NCI-H1694 treated with DMSO at 0.1 percent for 48 hours (cell line): ENCODE results near the gene MARCHF5.
A peak's percentile ranks its signal among the peaks of the same experiment; 100 is the strongest.

Experiments
- DNase-seq: peaks from one replicate; lab custom pipeline; 2025; lab: John Stamatoyannopoulos, UW

Gene MARCHF5

GRCh38 chr10:92290837-92291615, at the start of gene MARCHF5, which contains the start of gene CPEB3:
TSS of gene MARCHF5 (plus strand) at chr10:92291167. CDS start at chr10:92291495, 328 bp downstream.
TSS of gene CPEB3 (minus strand) at chr10:92291078. CDS start at chr10:92240350, 50,728 bp downstream.
- peak; percentile 86 for DNase-seq

GRCh38 chr10:92241501-92241900, 49.5 kb upstream of the MARCHF5 start:
- DNase-seq = no peak

DNA sequence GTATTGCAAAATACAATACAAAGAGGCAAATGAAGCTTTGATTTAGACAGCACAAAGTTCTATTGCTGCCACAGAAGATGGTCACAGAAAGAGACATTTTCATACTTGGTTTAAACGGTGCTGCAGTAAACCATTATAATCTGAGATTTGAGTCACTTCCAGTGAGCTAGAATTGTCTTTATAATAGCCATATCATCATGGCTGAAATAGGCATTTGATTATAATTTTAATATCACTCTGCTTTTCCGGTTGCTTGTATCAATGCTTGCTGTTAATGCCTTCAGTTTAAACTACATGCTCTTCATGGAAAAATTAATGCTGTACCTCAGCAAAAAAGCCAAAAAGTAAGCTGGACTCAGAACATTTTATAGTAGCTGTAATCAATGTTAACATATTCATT, 48.6 kb upstream of the MARCHF5 start:
- DNase-seq = no peak

- DNase-seq = peak; percentile 48
These were observed 47.9 kb upstream of the MARCHF5 start for GRCh38 chr10:92242910-92243671.

- DNase-seq = no peak
These were observed 46.2 kb upstream of the MARCHF5 start for GRCh38 chr10:92244796-92245195.

GRCh38 chr10:92248566-92248965, 42.4 kb upstream of the MARCHF5 start:
- DNase-seq = no peak

DNA sequence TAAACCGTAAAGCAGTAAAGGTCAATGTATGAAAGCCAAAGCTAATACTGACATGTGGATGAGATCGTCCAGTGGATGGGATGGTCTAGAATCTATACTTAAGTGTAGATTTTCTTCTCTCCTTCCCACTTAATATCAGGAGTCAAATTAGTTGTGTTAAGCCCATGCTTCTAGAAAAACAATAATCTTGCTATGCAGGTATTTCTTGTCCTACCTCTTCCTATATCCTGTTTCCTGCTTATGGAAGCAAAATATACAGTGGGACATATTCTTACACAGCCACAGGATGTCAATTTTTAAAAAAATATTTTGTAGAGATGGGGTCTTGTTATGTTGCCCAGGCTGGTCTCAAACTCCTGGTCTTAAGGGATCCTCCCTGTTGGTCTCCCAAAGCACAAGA, 27.6 kb upstream of the MARCHF5 start:
- DNase-seq = no peak

- DNase-seq = no peak
These were observed 26.7 kb upstream of the MARCHF5 start for GRCh38 chr10:92264249-92264648.

DNA sequence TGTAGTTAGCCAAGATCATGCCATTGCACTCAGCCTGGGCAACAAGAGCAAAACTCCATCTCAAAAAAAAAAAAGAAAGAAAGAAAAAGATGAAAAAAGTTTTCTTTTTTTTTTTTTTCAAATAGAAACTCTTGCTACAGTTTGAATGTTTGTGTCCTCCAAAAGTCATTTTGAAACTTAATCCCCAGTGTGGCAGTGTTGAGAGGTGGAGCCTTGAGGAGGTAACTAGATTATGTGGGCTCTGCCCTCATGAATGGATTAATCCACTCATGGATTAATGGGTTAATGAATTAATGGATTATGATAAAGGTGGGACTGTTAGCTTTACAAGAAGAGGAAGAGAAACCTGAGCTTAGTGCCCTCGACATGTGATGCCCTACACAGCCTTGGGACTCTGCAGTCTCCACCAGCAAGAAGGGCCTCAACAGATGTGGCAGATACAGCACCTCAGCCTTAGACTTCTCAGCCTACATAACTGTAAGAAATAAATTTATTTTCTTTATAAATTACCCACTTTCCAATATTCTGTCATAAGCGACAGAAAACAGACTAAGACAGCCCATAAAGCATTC, 25.2 kb upstream of the MARCHF5 start:
- no peak for DNase-seq

DNA sequence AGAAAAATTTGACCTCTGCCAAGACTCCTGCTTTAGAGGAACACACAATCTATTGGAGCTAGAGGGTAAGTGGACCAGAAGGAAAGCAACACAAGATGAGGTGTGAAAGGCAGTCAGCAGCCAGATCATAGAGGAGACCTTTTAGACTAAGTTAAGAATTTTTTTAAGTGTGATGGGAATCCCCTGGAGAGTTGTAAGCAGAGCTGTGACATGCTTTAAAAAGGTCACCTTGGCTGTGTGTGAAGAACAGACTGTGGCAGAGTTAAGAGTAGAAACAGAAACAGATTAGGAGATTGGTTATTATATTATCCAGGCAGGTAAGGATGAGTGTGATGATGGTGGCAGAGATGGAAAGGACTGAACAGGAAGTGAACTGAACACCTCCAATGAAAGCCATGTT, 23.6 kb upstream of the MARCHF5 start:
- DNase-seq = no peak

DNA sequence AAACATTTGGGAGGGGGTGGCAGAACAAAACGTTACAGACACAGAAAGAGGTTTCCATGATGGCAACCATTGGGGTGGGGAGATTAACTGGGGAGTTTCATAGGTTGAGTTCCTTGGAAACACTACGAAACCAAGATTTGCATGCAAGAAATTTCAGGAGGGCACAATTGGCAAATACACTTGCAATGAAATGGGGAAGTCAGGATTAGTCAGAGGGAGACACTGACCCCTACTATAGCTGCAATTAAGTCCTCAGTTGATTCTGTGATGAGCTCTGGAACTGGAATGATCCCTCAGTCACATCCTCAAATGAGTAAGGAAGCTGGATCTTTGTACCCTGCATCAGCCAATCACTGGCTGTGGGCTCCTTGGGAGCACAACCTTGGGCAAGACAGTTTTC, 22.2 kb upstream of the MARCHF5 start:
- DNase-seq = no peak

- DNase-seq = no peak
These were observed 16.9 kb upstream of the MARCHF5 start for GRCh38 chr10:92274071-92274470.

GRCh38 chr10:92278996-92279696, 11.8 kb upstream of the MARCHF5 start:
- no peak for DNase-seq

GRCh38 chr10:92284112-92284704, 6.8 kb upstream of the MARCHF5 start:
- no peak for DNase-seq

DNA sequence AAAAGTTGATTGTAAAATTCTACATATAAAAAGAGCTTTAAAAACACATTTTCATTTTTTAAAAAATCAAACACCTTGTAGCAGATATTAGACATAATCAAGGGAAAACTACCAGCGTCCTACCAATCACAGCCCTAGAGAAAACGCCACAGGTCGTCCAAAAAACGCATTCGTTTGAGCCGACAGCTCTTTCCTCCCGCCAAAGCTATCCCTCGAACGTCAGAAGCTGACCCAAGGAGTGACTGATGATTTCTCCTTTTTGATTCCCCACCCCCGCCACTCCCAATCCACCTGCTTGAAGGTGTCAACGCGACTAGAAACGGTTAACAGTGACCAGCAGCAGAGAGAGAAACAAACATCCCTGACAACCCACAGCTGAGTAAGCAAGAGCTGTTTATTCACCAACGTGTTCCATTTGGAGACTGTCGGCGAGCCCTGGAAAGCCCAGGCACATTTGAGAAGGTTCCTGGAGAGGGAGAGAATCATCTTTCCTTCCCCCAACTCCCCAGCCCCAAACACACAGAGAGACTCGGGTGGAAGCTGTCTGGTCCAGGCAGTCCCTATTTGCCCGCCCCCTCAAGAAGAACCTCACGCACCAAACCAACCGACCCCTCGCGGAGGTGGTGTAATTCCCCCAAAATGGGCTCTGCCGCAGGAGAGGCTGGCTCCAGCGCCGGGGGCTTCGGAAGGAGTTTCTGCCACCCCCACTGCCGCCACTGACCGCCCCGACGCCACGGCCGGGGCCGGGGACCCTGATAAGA, 711 bp upstream of the MARCHF5 start:
- DNase-seq = peak; percentile 12

- DNase-seq = no peak
These were observed 574 bp downstream of the MARCHF5 start for GRCh38 chr10:92291616-92291865.

DNA sequence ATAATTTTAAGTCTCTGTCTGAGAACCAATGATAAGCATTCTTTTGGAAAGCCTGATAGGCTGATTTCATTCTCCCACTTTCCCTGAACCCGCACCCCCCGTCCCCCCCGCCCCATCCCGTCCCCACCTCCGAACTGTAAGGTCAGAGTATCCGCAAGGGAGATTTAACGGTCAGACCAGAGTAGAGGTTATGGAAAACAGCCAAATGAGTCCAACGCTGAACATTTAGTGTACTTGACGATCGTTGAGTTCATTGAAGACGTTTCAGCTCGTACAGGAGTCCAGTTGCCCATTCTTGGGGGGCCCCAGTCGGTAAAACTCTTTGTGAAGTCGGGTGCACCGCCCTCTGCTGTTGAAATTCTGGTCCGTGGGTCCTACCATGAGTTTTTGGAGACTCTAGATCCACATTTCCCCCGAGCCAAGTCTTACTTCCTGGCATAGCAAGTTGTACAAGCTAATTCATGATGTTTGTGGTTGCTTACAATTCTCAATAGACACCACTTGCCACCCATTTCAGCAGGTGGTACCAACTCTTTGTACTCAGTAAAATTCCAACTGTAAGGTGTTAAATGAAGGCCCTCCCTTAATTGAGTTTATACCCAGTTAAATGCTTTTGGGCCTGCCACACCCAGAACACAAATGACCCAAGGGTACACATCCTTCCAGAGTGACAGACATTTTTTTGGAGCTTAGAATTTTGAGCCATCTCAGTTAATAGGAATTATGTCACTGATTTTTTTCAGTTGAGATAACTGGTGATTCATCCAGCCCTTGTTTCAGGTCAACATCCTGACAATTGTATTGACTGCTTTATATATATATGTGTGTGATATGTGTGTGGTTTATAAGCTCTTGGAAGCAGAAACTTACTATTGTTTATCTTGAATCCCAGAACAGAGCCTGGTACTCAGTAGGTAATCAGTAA, 1.2 kb downstream of the MARCHF5 start:
- DNase-seq = peak; percentile 3

GRCh38 chr10:92298487-92298886, 7.5 kb downstream of the MARCHF5 start:
- no peak for DNase-seq

- DNase-seq = no peak
These were observed 12.1 kb downstream of the MARCHF5 start for GRCh38 chr10:92303096-92303495.

- DNase-seq = no peak
These were observed 13.1 kb downstream of the MARCHF5 start for GRCh38 chr10:92304061-92304460.
